HG03097 (cell line): ENCODE data around the gene PTBP1.

ENCODE experiments used
- ATAC-seq: cut with Tn5 transposase; IDR thresholded peaks from one replicate; pipeline ENCODE4 v1.9.1; 2021; ENCODE audit not compliant: unreplicated experiment, low FRiP score

The PTBP1 gene

GRCh38 chr19:796692-797527 is at the start of gene PTBP1:
Gene PTBP1 (plus strand): TSS chr19:797452. CDS start chr19:797498, 46 bp downstream.
- ATAC-seq, result peak; percentile 84

GRCh38 chr19:748274-748598 is 49.0 kb upstream of the PTBP1 start:
- no peak for ATAC-seq

- no peak for ATAC-seq
Measured at GRCh38 chr19:749811-750210, 47.4 kb upstream of the PTBP1 start.

GRCh38 chr19:750640-751423 is 46.4 kb upstream of the PTBP1 start, which contains the start of gene MISP:
Gene MISP (plus strand): TSS chr19:751112. CDS start chr19:756947, 5,835 bp downstream.
- ATAC-seq, result no peak

GRCh38 chr19:751501-752341 is 45.5 kb upstream of the PTBP1 start:
- no peak for ATAC-seq

- no peak for ATAC-seq
Measured at GRCh38 chr19:752652-753517, 44.4 kb upstream of the PTBP1 start.

- no peak for ATAC-seq
Measured at GRCh38 chr19:754530-754929, 42.7 kb upstream of the PTBP1 start.

GRCh38 chr19:755063-755462 is 42.2 kb upstream of the PTBP1 start:
- no peak for ATAC-seq

GRCh38 chr19:756236-756635 is 41.0 kb upstream of the PTBP1 start:
- ATAC-seq, result no peak

- ATAC-seq, result no peak
Measured at GRCh38 chr19:756821-757688, 40.2 kb upstream of the PTBP1 start.

GRCh38 chr19:757811-758668 is 39.2 kb upstream of the PTBP1 start:
- ATAC-seq, result no peak

- no peak for ATAC-seq
Measured at GRCh38 chr19:763181-763580, 34.1 kb upstream of the PTBP1 start.

- ATAC-seq, result no peak
Measured at GRCh38 chr19:763869-764268, 33.4 kb upstream of the PTBP1 start.

GRCh38 chr19:764301-764700 is 33.0 kb upstream of the PTBP1 start:
- no peak for ATAC-seq

- ATAC-seq, result no peak
Measured at GRCh38 chr19:765179-765738, 32.0 kb upstream of the PTBP1 start.

- no peak for ATAC-seq
Measured at GRCh38 chr19:768424-768823, 28.8 kb upstream of the PTBP1 start.

GRCh38 chr19:769616-770015 is 27.6 kb upstream of the PTBP1 start:
- ATAC-seq, result no peak

GRCh38 chr19:771332-771785 is 25.9 kb upstream of the PTBP1 start:
- no peak for ATAC-seq
